ENCODE data around the gene ASGR2.
"Not testable (repeated sequence)": the region's sequence is repeated elsewhere in the genome, so short reads cannot be mapped to it uniquely, and the experiment has no call there.

DNA sequence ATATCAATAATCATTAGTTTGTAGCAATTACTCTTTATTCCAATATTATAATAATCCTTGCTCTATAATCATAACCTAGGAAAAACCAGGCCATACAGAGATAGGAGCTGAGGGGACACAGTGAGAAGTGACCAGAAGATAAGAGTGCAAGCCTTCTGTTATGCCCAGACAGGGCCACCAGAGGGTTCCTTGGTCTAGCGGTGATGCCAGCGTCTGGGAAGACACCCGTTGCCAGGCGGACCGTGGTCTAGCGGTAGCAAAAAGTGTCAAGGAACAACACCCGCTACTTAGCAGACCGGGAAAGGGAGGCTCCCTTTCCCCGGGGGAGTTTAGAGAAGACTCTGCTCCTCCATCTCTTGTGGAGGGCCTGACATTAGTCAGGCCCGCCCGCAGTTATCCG lies 11.8 kb upstream of the ASGR2 start:
- TF ChIP-seq ISL1, SNAI2, ZFP3 (CRISPR knock-in tag; IDR thresholded peaks at IDR 0.05): not testable (repeated sequence)
